ENCODE results near the gene KCP. TPM values are rescaled to one million over a fixed set of nuclear protein-coding genes. Genes with fewer than 3 reads are reported as not detected.

KCP gene
- total and polyA plus RNA-seq, 10 of the 15 experiments (the other 5 are each of a cell fraction or from before 2014, with no cell fraction given): 0.05 to 7.8 (median 2.5) TPM

- no peaks in the 10 kb centered on the region for H3K27me3 ChIP-seq (replicated peaks in 1 of 2; ENCODE audit: control insufficient read depth in 2 of 2, insufficient read depth in 2 of 2, low read length in 1 of 2)
- ATAC-seq (no peak), FAIRE-seq (no peak), DNase-seq (ENCODE audit: low read depth, low spot score) (no peak)
- POLR2A ChIA-PET: no interaction called here
- no peaks in the 10 kb centered on the region for H3K36me3 ChIP-seq (ENCODE audit: control insufficient read depth in 2 of 2, insufficient read depth in 2 of 2, low read length in 1 of 2)
- no peak overlapping the region for H3K27ac ChIP-seq (ENCODE audit: control insufficient read depth, insufficient read depth)
- H3K9me3 ChIP-seq (replicated peaks; ENCODE audit: control insufficient read depth, insufficient read depth, low read length): no peaks in the 10 kb centered on the region
- CTCF ChIA-PET: no interaction called here
- no peak overlapping the region for H3K9ac ChIP-seq (ENCODE audit: control insufficient read depth, insufficient read depth, low read length)
- in situ Hi-C loops (cut with MboI): no loop called here
- no peaks in the 10 kb centered on the region for H3K79me2 ChIP-seq (ENCODE audit: control insufficient read depth, insufficient read depth, low read length)
- RAD21 ChIA-PET (ENCODE audit: unreplicated experiment): no interaction called here
- H3K4me3 ChIP-seq: no peak overlapping the region
- H2AFZ ChIP-seq (ENCODE audit: control insufficient read depth, low read depth, low read length): no peak overlapping the region
- no peaks in the 10 kb centered on the region for H3K4me1 ChIP-seq (ENCODE audit: control insufficient read depth, insufficient read depth, low read length)
- H4K20me1 ChIP-seq (ENCODE audit: control insufficient read depth, insufficient read depth): no peaks in the 10 kb centered on the region
- no peak for TF ChIP-seq HDAC6 (IDR thresholded peaks at IDR 0.05; ENCODE audit: unreplicated experiment)
- TF ChIP-seq RAD51 (IDR thresholded peaks at IDR 0.05): no peak
- no peak for TF ChIP-seq WRNIP1 (IDR thresholded peaks at IDR 0.05; ENCODE audit: borderline replicate concordance, low read depth, low read length)
- no peak for TF ChIP-seq MEF2A (IDR thresholded peaks at IDR 0.05; ENCODE audit: insufficient read depth, low read depth, low read length)
- no peak for TF ChIP-seq PKNOX1 (IDR thresholded peaks at IDR 0.05)
- TF ChIP-seq, protein P1, sequence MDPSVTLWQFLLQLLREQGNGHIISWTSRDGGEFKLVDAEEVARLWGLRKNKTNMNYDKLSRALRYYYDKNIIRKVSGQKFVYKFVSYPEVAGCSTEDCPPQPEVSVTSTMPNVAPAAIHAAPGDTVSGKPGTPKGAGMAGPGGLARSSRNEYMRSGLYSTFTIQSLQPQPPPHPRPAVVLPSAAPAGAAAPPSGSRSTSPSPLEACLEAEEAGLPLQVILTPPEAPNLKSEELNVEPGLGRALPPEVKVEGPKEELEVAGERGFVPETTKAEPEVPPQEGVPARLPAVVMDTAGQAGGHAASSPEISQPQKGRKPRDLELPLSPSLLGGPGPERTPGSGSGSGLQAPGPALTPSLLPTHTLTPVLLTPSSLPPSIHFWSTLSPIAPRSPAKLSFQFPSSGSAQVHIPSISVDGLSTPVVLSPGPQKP (IDR thresholded peaks at IDR 0.05; ENCODE audit: low read depth, low read length): no peak
- TF ChIP-seq CHD4 (IDR thresholded peaks at IDR 0.05): no peak
- no peak for TF ChIP-seq IKZF1 (conservative IDR thresholded peaks at IDR 0.05)
- no peak for TF ChIP-seq YBX1 (IDR thresholded peaks at IDR 0.05)
- no peak for TF ChIP-seq SREBF1 (IDR thresholded peaks at IDR 0.05; ENCODE audit: low read length)
- no peak for TF ChIP-seq RCOR1 (conservative IDR thresholded peaks at IDR 0.05; ENCODE audit: low read depth, low read length)
- no peak for TF ChIP-seq BCL11A (IDR thresholded peaks at IDR 0.05; ENCODE audit: low read depth, low read length)
- no peak for TF ChIP-seq SREBF2 (IDR thresholded peaks at IDR 0.05; ENCODE audit: low read length)
- no peak for TF ChIP-seq ETV6 (conservative IDR thresholded peaks at IDR 0.05 in 1 of 2, IDR thresholded peaks at IDR 0.05 in 1 of 2; ENCODE audit: borderline replicate concordance in 1 of 2, low read depth in 1 of 2)
- TF ChIP-seq FOXM1 (IDR thresholded peaks at IDR 0.05; ENCODE audit: low read depth, low read length): no peak
- no peak for TF ChIP-seq E4F1 (IDR thresholded peaks at IDR 0.05; ENCODE audit: borderline replicate concordance, partially characterized antibody)
- TF ChIP-seq CEBPZ (IDR thresholded peaks at IDR 0.05; ENCODE audit: low read depth, low read length): no peak
- no peak for TF ChIP-seq CBFB (IDR thresholded peaks at IDR 0.05; ENCODE audit: low read depth)
- no peak overlapping the region for H3K4me2 ChIP-seq (ENCODE audit: control insufficient read depth, insufficient read depth)
- intact Hi-C loops (cut with micrococcal nuclease; ENCODE audit: unreplicated experiment): no loop called here
- BruUV-seq (replicated peaks): no TSS peak
- WGBS (ENCODE audit: insufficient coverage, insufficient replicate concordance, low lambda C conversion rate, missing lambda C conversion rate): 78% methylated on average over 5 of the region's 5 CpGs
- SMC1A ChIA-PET (ENCODE audit: uncharacterized antibody, unreplicated experiment): no interaction called here
Measured at GRCh38 chr7:128876586-128876977, 33.9 kb downstream of the KCP start.

Measured in GM12878 (cell line).